GM10266 (cell line): Measurements from ENCODE around the gene CHST11.

Experiments used
- DNase-seq: peaks from one replicate; pipeline ENCODE4 v3.0.0; 2012; ENCODE audit errors: extremely low spot score
- TF ChIP-seq, protein P1 (sequence below): IDR thresholded peaks from 2 replicates; pipeline ENCODE4 v1.5.1; 2012; ENCODE audit warnings: mild to moderate bottlenecking, low read depth; ENCODE audit not compliant: control insufficient read depth, insufficient read depth; ENCODE audit errors: missing control alignments

The CHST11 gene

DNA sequence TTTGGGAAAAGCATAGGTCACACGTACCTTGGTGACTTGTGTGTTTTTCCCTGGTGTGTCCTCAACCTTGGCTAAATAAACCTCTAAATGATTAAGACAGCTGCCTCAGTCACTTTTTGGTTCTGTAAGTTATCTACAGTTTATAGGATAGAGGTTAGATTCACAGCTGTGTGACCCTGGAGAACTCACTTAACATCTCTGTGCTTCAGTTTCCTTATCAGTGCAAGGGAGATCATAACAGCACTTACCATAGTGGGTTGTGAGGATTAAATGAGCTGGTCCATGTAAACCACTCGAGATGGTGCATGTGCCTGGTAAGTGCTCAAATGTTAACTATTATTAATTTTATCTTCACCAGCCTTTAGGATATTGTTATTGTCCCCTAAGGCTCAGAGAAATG lies 35.4 kb upstream of the CHST11 start:
- TF ChIP-seq, protein P1, sequence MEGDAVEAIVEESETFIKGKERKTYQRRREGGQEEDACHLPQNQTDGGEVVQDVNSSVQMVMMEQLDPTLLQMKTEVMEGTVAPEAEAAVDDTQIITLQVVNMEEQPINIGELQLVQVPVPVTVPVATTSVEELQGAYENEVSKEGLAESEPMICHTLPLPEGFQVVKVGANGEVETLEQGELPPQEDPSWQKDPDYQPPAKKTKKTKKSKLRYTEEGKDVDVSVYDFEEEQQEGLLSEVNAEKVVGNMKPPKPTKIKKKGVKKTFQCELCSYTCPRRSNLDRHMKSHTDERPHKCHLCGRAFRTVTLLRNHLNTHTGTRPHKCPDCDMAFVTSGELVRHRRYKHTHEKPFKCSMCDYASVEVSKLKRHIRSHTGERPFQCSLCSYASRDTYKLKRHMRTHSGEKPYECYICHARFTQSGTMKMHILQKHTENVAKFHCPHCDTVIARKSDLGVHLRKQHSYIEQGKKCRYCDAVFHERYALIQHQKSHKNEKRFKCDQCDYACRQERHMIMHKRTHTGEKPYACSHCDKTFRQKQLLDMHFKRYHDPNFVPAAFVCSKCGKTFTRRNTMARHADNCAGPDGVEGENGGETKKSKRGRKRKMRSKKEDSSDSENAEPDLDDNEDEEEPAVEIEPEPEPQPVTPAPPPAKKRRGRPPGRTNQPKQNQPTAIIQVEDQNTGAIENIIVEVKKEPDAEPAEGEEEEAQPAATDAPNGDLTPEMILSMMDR, result no peak
- no peak for DNase-seq

GRCh38 chr12:104422441-104422840 lies 34.3 kb upstream of the CHST11 start:
- TF ChIP-seq, protein P1, result no peak
- no peak for DNase-seq

DNA sequence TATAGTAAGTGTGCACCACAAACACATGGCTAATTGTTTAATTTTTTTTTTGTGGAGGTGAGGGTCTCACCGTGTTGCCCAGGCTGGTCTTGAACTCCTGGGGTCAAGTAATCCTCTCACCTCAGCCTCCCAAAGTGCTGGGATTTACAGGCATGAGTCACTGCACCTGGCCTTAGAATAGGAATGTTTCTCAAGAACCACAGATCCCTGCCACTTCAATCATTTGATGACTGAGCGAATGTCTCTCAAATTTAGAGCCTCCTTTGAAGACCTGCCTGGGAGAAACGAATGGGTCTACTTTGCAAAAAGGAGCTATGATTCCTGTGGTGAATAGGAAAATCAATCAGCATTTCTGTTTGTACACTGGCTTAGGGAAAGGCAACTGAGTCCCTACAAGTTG lies 33.5 kb upstream of the CHST11 start:
- TF ChIP-seq, protein P1, result no peak
- DNase-seq, result no peak

- TF ChIP-seq, protein P1, result no peak
- no peak for DNase-seq
Measured at GRCh38 chr12:104423809-104424208, 32.9 kb upstream of the CHST11 start.

GRCh38 chr12:104424955-104425354 lies 31.8 kb upstream of the CHST11 start:
- no peak for DNase-seq
- TF ChIP-seq, protein P1, result no peak

GRCh38 chr12:104425614-104426013 lies 31.1 kb upstream of the CHST11 start:
- no peak for DNase-seq
- TF ChIP-seq, protein P1, result no peak

- DNase-seq, result no peak
- TF ChIP-seq, protein P1, result no peak
Measured at GRCh38 chr12:104426926-104427546, 29.7 kb upstream of the CHST11 start.
